Globus pallidus (tissue), 1 donor: ENCODE measurements around the gene EFHC1.

ENCODE experiments used
- DNase-seq: peaks from one replicate; pipeline ENCODE4 v3.0.0-alpha.2; 2015; ENCODE audit warnings: low spot score

EFHC1 gene

DNA sequence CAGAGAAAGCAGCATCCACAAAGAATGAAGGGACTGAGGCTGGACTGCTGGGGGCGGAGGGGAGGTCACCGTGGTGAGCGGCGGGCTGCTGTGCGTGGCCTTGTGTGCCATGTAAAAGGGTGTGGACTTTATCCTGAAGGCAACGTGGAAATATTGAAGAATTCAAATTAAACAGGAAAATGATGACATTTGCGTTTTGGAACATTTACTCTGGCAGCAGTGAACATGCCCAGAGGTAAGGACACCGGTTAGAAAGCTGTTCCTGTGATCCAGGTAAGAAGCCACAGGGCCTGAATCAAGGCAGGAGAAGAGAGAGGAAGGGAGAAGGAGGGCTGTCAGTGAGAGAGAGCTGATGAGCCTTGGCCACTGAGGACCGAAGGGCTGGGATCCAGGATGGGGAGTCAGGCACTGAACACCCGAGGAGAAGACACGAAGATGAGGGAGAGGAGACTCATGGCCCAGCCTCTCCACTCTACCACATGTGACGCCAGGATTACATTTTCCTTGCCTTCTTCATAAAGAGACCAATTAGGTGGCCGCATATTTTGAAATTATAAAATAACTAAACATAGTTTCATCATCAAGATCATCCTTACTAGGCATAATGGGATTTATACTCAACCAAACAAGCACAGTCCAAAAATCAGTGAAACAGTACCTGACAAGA is 98.3 kb downstream of the EFHC1 start:
- DNase-seq: no peak

DNA sequence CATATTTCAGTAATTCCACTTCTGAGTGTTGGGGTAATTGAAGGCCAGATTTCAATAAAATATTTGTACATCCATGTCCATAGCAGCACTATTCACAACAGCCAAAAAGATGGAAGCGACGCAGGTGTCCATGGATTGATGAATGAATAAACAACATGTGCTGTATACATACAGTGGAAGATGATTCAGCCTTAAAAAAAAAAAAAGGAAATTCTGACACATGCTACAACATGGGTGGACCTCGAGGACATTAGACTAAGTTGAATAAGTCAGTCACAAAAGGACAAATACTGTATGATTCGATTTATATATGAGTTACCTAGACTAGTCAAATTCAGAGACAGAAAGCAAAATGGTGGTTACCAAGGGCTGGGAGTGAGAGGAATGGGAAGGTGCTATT is 99.5 kb downstream of the EFHC1 start:
- DNase-seq: no peak

GRCh38 chr6:52522151-52522626 is 102.0 kb downstream of the EFHC1 start:
- no peak for DNase-seq

- no peak for DNase-seq
Measured at GRCh38 chr6:52522655-52523054, 102.5 kb downstream of the EFHC1 start.

DNA sequence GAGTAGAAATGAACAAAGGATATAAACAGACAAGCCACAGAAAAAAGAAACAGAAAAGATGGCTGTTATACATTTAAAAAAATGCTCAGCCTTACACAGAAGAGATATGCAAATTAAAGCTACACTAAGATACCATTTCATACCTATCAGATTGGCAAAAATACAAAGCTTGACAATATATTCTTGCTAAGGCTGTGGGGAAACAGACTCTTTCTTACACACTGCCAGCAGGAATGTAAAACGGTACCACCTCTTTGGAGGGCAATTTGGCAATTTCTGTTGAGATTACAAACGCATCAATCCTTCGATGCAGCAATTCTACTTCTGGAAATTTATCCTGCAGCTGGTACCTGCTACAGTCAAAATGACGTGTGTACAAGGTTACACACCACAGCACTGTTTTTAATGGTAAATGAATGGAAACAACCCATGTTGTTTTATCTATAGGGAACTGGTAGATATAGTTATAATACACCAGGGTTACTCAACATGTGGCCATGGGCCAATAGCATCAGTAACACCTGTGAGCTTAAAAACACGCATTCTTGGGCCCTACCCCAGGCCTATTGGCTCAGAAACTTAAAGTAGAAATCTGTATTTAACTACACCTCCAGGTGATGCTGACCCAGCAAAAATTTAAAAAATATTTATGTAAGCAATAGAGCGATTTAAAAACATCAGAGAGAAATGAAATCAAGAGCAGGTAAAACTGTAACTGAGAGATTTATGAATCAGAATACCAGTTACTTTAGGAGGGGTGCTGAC is 103.4 kb downstream of the EFHC1 start:
- DNase-seq: no peak

DNA sequence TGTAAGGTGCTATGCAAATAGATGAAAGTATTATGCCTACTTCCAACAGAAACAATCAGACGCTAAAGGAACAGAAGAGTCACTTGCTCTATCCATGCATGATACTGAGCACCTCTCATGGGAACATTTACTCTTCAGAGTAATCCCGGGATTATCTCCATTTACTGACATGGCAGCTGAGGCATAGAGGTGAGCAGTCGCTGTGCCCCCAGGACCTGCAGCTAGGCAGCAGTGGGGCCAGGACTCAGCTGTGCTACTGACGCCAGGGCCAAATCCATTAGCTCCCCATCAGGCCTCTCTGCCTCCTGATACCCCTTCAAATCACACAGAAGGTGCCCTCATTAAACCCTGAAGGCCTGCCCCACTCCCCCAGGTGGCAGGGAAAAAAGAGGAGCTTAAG is 104.8 kb downstream of the EFHC1 start:
- DNase-seq: no peak

DNA sequence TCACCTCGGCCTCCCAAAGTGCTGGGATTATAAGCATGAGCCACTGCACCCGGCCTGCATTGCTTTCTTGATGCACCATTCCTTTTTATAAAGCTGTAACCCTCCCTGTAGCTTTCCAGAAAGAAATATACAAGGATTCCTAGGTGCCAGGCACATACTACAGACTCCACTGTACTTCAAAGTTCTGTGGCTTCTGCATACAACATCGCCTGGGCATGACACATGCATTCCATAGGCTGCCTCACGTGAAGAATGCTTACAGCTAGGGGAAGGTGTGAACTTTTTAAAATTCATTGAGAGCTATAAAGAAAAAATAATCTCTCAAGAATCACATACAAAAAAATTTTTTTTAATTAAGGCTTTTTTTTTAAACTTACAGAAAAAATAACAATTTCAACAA is 106.5 kb downstream of the EFHC1 start:
- DNase-seq: no peak

GRCh38 chr6:52527436-52527835 is 107.3 kb downstream of the EFHC1 start:
- DNase-seq: no peak

GRCh38 chr6:52529311-52529710 is 109.2 kb downstream of the EFHC1 start:
- DNase-seq: no peak

GRCh38 chr6:52530351-52530750 is 110.2 kb downstream of the EFHC1 start:
- DNase-seq: no peak

GRCh38 chr6:52531396-52531795 is 111.3 kb downstream of the EFHC1 start:
- no peak for DNase-seq

GRCh38 chr6:52531834-52532233 is 111.7 kb downstream of the EFHC1 start:
- no peak for DNase-seq

DNA sequence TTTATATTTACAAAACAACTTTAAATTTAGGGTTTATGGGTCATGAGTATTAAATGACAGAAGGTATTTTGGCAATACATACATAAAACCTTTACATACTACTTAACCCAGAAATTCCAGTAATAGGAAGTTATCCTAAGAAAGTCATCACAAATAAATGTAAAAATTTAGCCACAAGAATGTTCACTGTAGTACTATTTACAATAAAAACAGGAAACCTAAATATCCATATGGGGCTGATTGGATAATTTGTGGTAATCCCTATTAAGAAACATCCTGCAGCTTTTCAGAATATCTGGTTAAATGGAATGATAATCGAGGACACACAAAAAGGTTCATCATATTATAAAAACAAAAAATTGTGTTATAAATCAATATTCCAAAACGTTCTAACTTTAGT is 112.3 kb downstream of the EFHC1 start:
- DNase-seq: no peak

- DNase-seq: no peak
Measured at GRCh38 chr6:52533491-52533890, 113.3 kb downstream of the EFHC1 start.

GRCh38 chr6:52534363-52534762 is 114.2 kb downstream of the EFHC1 start:
- DNase-seq: no peak

DNA sequence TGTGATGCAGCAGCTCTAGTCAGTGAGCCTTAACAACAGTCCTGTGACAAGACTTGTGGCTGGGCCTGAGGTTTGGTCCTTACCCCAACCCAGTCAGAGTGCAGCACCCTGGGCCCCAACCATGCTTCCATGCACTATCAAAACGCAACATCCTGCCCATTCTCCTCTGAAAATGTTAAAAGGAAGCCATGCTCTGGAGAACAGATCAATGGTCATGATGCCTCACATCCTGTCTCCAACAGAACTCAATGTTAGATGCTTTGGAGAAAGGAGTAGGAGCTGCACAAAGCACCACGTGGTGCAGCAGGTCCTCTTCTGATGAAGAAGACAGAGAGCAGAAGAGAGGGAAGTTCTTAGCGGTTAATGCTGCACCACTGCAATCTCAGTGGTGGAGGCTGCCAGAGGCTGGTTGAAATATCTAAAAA is 114.8 kb downstream of the EFHC1 start:
- DNase-seq: no peak

GRCh38 chr6:52535711-52536423 is 115.7 kb downstream of the EFHC1 start:
- no peak for DNase-seq

DNA sequence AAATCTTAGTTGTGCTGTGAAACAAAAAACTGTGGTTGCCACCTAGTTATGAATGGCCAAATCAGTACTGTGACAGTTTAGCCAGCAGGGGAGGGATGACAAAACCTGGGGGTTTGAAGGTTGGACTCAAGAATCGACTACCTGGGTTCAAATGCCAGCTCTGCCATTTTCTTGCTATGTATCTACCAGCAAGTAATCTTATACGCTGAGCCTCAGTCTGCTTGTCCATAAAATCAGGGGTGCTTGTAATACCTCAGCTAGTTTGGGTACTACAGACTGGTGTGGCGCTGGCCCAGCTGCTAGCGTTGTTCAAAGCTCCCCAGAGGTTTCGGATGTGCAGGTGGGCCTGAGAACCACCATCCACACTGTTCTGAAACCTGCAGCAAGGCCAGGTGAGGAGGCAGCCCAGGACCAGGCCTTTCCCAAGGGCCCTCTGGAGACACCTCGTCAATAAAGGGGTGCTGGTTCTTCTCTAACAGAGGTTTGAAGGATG is 116.3 kb downstream of the EFHC1 start:
- DNase-seq: no peak

DNA sequence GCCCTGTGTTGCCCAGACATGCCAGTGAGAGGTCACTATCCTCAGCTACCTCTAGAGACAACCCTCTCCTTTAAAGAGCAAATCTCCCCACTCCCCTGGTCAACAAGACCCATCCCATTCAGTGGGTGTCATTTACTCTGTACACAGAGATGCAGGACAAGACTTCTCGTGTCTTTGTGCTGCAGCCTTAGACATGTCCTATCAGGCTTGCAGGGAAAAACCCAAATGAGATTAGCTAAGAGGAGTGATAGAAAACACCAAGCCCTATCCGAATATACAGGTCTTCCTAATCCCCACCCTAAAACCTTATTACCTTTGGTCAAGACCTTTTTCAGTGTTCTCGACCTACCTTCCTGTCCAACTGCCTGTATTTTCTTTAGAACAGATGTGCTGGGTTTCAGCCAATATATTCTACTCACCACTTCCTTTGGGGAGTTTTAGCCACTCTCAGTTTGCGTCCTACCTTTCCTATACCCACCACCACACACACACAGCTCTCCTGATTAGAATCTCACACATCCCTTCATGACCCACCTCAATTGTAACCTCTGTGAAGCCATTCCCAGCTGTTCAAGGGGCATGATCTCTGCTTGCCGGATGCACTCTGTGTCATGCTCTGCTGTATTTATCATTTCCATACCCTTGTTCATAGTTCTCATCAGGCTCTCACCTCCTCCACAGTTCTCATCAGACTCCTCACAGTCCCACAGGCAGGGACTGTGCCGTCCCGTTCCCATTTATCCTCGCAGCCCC is 117.0 kb downstream of the EFHC1 start:
- no peak for DNase-seq

- no peak for DNase-seq
Measured at GRCh38 chr6:52538252-52538900, 118.2 kb downstream of the EFHC1 start.

DNA sequence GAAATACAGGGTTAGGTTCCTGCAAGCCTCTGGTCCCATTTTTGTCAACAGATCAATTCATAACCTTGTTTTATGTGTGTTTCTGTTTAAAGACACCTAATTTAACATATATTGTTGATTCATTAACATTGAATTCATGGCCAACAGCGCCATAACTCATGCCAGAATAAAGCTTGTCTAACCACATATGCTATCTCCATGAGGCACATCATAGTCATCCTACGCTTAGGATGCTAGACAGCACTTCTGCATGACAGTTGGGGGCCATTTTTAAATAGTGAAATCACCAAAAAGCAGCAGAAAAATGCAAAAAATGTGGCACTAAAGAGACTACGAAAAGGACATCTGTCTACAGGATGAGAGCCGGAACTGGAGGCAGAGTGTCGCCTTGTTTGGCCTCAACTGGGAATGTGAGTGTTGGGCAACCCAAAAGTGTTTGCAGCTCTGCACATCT is 118.8 kb downstream of the EFHC1 start:
- DNase-seq: no peak
